Neural cell (in vitro differentiated cells): ENCODE results near the gene ASPHD1. TPM values are rescaled to one million over a fixed set of nuclear protein-coding genes. Genes with fewer than 3 reads are reported as not detected.

Source experiments
- H2AFZ ChIP-seq: fragments of 200-600, 300-800 bp; sonication (generic), shearing (Covaris generic); 2 replicates; pipeline ENCODE4 v1.6.0; 2014; ENCODE audit warnings: low read depth, mild to moderate bottlenecking, antibody characterized with exemption, low read length, moderate library complexity
- H3F3A ChIP-seq: fragments of 200-600 bp; shearing (Covaris generic); 2 replicates; pipeline ENCODE4 v1.6.1; 2016; ENCODE audit warnings: mild to moderate bottlenecking, moderate library complexity, mixed read lengths, antibody characterized with exemption, low read length; ENCODE audit not compliant: insufficient read depth, poor library complexity, severe bottlenecking
- H3K27ac ChIP-seq: fragments of 200-600, 300-800 bp; sonication (generic), shearing (Covaris generic); 2 replicates; pipeline ENCODE4 v1.5.1; 2014; ENCODE audit warnings: mild to moderate bottlenecking, low read length, moderate library complexity
- H3K27me3 ChIP-seq: fragments of 300-800, 200-600 bp; sonication (generic), shearing (Covaris generic); 2 replicates; pipeline ENCODE4 v1.6.0; 2014; ENCODE audit warnings: mild to moderate bottlenecking, low read depth, low read length, moderate library complexity; ENCODE audit not compliant: insufficient read depth
- H3K36me3 ChIP-seq: fragments of 300-800, 200-600 bp; sonication (generic), shearing (Covaris generic); 2 replicates; pipeline ENCODE4 v1.5.1; 2014; ENCODE audit warnings: mild to moderate bottlenecking, antibody characterized with exemption, low read length, moderate library complexity; ENCODE audit not compliant: insufficient read depth
- H3K4me2 ChIP-seq: fragments of 300-800, 200-600 bp; sonication (generic), shearing (Covaris generic); 2 replicates; pipeline ENCODE4 v1.6.0; 2014; ENCODE audit warnings: mild to moderate bottlenecking, low read length
- H3K4me3 ChIP-seq: fragments of 300-800, 200-600 bp; sonication (generic), shearing (Covaris generic); 2 replicates; pipeline ENCODE4 v1.5.1; 2014; ENCODE audit warnings: mild to moderate bottlenecking, low read length, moderate library complexity
- H3K79me2 ChIP-seq: fragments of 200-600 bp; shearing (Covaris generic); replicated peaks from 2 replicates; pipeline ENCODE4 v1.6.0; 2014; ENCODE audit warnings: mild to moderate bottlenecking, low read length, moderate library complexity; ENCODE audit not compliant: insufficient read depth
- H3K9ac ChIP-seq: fragments of 300-800, 200-600 bp; sonication (generic), shearing (Covaris generic); 2 replicates; pipeline ENCODE4 v1.6.1; 2016; ENCODE audit warnings: mild to moderate bottlenecking, low read length, mixed read lengths
- H3K9me2 ChIP-seq: fragments of 200-600 bp; shearing (Covaris generic); 2 replicates; pipeline ENCODE4 v1.6.1; 2016; ENCODE audit warnings: mild to moderate bottlenecking, low read length, mixed read lengths; ENCODE audit not compliant: insufficient read depth
- H3K9me3 ChIP-seq: fragments of 200-600, 300-800 bp; sonication (generic), shearing (Covaris generic); 2 replicates; pipeline ENCODE4 v1.6.1; 2016; ENCODE audit warnings: mild to moderate bottlenecking, mixed run types, low read length, moderate library complexity, mixed read lengths
- H4K20me1 ChIP-seq: fragments of 200-600 bp; shearing (Covaris generic); 2 replicates; pipeline ENCODE4 v1.6.1; 2016; ENCODE audit warnings: mild to moderate bottlenecking, mixed run types; ENCODE audit not compliant: insufficient read depth
- EP300 ChIP-seq: fragments of 450-650 bp; conservative IDR thresholded peaks from 2 replicates; pipeline ENCODE4 v1.6.1; 2014; ENCODE audit warnings: antibody characterized with exemption, mild to moderate bottlenecking, moderate library complexity; ENCODE audit not compliant: poor library complexity, severe bottlenecking
- EZH2 ChIP-seq: fragments of 200-600, 300-800 bp; shearing (Covaris generic), sonication (generic); IDR thresholded peaks from 2 replicates; pipeline ENCODE4 v1.6.1; 2014; ENCODE audit warnings: antibody characterized with exemption, low read length, borderline replicate concordance, mild to moderate bottlenecking; ENCODE audit not compliant: insufficient read depth, poor library complexity, severe bottlenecking
- MXI1 ChIP-seq: fragments of 450-650 bp; conservative IDR thresholded peaks from 2 replicates; pipeline ENCODE4 v1.6.1; 2014; ENCODE audit warnings: antibody characterized with exemption, mild to moderate bottlenecking; ENCODE audit not compliant: poor library complexity, severe bottlenecking
- POLR2AphosphoS5 ChIP-seq: IDR thresholded peaks from 2 replicates; pipeline ENCODE4 v1.6.1; 2012
- RAD21 ChIP-seq: fragments of 450-650 bp; conservative IDR thresholded peaks from 2 replicates; pipeline ENCODE4 v1.6.1; 2014; ENCODE audit warnings: antibody characterized with exemption, mild to moderate bottlenecking, moderate library complexity
- SMC3 ChIP-seq: fragments of 450-650 bp; conservative IDR thresholded peaks from 2 replicates; pipeline ENCODE4 v1.6.1; 2014; ENCODE audit warnings: antibody characterized with exemption, mild to moderate bottlenecking, moderate library complexity; ENCODE audit not compliant: poor library complexity
- TAF1 ChIP-seq: IDR thresholded peaks from 2 replicates; pipeline ENCODE4 v1.6.1; 2012; ENCODE audit warnings: low read depth
- polyA plus RNA-seq: library from polyadenylated mRNA; depleted of rRNA; stranded (reverse); fragments of >200 nt; gene quantifications from 2 replicates; pipeline ENCODE4 v1.2.3, GENCODE V29; 2014
- TF ChIP-seq, protein P1 (sequence below): IDR thresholded peaks from 2 replicates; pipeline ENCODE4 v1.6.1; 2012; ENCODE audit warnings: borderline replicate concordance
- TF ChIP-seq, protein P2 (sequence below): fragments of 450-650 bp; IDR thresholded peaks from 2 replicates; pipeline ENCODE4 v1.5.1; 2014; ENCODE audit warnings: antibody characterized with exemption, mild to moderate bottlenecking, moderate library complexity; ENCODE audit not compliant: poor library complexity, severe bottlenecking

The ASPHD1 gene
- polyA plus RNA-seq, 1 donor from 2014 or later, result 38.9 TPM

DNA sequence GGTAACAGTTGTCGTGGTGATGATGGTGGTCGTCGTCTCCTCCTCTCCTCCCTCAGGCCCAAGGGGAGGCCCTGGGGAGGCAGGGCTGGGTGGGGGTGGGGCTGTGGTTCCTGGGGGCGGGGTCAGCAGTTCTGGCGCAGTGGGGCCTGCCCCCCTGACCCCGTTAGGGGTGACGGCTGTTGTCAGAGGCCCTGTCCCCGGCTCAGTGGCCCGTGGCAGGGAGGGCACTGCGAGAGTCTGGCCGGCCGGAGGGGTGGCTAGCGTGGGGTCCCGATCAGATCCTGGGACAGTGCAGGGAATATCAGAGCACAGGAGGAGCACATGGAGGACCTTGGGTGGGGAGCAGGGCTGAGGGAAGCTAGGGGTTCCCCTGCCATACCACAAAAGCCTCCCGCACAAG is 3.4 kb upstream of the ASPHD1 start:
- Histone ChIP-seq H3F3A (no peaks in the 10 kb centered on the region), H3K36me3 (no peaks in the 10 kb centered on the region), H3K4me2 (no peak overlapping the region), H3K27me3 (no peaks in the 10 kb centered on the region), H2AFZ (no peak overlapping the region), H3K4me3 (peak overlapping the region; percentile 75), H3K79me2 (peaks cover 19% of the 10 kb centered on the region), H3K9me2 (no peaks in the 10 kb centered on the region), H3K9ac (peak overlapping the region; percentile 98), H4K20me1 (no peaks in the 10 kb centered on the region), H3K9me3 (no peaks in the 10 kb centered on the region), H3K27ac (no peak overlapping the region)
- no peak for TF ChIP-seq MXI1
- TF ChIP-seq, protein P1, sequence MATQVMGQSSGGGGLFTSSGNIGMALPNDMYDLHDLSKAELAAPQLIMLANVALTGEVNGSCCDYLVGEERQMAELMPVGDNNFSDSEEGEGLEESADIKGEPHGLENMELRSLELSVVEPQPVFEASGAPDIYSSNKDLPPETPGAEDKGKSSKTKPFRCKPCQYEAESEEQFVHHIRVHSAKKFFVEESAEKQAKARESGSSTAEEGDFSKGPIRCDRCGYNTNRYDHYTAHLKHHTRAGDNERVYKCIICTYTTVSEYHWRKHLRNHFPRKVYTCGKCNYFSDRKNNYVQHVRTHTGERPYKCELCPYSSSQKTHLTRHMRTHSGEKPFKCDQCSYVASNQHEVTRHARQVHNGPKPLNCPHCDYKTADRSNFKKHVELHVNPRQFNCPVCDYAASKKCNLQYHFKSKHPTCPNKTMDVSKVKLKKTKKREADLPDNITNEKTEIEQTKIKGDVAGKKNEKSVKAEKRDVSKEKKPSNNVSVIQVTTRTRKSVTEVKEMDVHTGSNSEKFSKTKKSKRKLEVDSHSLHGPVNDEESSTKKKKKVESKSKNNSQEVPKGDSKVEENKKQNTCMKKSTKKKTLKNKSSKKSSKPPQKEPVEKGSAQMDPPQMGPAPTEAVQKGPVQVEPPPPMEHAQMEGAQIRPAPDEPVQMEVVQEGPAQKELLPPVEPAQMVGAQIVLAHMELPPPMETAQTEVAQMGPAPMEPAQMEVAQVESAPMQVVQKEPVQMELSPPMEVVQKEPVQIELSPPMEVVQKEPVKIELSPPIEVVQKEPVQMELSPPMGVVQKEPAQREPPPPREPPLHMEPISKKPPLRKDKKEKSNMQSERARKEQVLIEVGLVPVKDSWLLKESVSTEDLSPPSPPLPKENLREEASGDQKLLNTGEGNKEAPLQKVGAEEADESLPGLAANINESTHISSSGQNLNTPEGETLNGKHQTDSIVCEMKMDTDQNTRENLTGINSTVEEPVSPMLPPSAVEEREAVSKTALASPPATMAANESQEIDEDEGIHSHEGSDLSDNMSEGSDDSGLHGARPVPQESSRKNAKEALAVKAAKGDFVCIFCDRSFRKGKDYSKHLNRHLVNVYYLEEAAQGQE, result no peak

DNA sequence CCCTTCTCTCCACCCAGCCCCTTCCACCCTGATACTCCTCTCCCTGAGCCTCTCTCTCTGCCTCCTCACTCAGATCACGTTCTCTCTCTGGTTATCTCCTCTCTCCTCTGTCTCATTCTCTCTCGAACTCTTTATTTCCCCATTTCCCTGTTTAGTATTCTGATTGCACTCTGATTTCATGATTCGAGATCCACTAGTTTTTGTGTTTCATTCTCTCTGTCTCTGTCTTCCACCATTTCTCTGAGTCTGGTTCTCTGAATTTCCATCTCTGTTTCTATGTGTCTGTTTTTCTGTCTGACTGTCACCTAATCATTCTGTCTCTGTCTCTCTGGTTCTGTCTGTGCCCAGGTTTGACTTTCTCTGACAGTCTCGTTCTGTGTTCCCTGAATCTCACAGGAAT is 3.0 kb upstream of the ASPHD1 start:
- Histone ChIP-seq H3K9ac (peak overlapping the region; percentile 98), H3K9me2 (no peaks in the 10 kb centered on the region), H4K20me1 (no peaks in the 10 kb centered on the region), H3K36me3 (no peaks in the 10 kb centered on the region), H2AFZ (no peak overlapping the region), H3K79me2 (peaks cover 22% of the 10 kb centered on the region), H3F3A (no peaks in the 10 kb centered on the region), H3K9me3 (no peaks in the 10 kb centered on the region), H3K27me3 (no peaks in the 10 kb centered on the region), H3K4me3 (peak overlapping the region; percentile 75), H3K4me2 (peak overlapping the region; percentile 94), H3K27ac (peak overlapping the region; percentile 98)
- TF ChIP-seq SMC3 (no peak), TAF1 (no peak), POLR2AphosphoS5 (no peak), EZH2 (no peak), RAD21 (no peak), EP300 (no peak), MXI1 (no peak)
- TF ChIP-seq, protein P2, sequence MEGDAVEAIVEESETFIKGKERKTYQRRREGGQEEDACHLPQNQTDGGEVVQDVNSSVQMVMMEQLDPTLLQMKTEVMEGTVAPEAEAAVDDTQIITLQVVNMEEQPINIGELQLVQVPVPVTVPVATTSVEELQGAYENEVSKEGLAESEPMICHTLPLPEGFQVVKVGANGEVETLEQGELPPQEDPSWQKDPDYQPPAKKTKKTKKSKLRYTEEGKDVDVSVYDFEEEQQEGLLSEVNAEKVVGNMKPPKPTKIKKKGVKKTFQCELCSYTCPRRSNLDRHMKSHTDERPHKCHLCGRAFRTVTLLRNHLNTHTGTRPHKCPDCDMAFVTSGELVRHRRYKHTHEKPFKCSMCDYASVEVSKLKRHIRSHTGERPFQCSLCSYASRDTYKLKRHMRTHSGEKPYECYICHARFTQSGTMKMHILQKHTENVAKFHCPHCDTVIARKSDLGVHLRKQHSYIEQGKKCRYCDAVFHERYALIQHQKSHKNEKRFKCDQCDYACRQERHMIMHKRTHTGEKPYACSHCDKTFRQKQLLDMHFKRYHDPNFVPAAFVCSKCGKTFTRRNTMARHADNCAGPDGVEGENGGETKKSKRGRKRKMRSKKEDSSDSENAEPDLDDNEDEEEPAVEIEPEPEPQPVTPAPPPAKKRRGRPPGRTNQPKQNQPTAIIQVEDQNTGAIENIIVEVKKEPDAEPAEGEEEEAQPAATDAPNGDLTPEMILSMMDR, result no peak
- TF ChIP-seq, protein P1, result no peak
